H54 (cell line): ENCODE results near the gene ATP5F1D.

Experiments
- DNase-seq: peaks from one replicate; pipeline ENCODE4 v3.0.0; 2011; ENCODE audit warnings: low spot score, mixed read lengths; ENCODE audit not compliant: insufficient read length
- FAIRE-seq: peaks from 3 replicates; lab custom pipeline; 2011; peaks lifted over from hg19 to GRCh38; lab: Jason Lieb, UNC
- POLR2A ChIP-seq: IDR thresholded peaks from 2 replicates; pipeline ENCODE4 v1.6.1; 2011; ENCODE audit warnings: low read depth, mild to moderate bottlenecking, low read length

The ATP5F1D gene

GRCh38 chr19:1233115-1233667 lies 8.4 kb upstream of the ATP5F1D start:
- TF ChIP-seq POLR2A: no peak
- FAIRE-seq (no peak), DNase-seq (no peak)

GRCh38 chr19:1234051-1234954 lies 7.2 kb upstream of the ATP5F1D start:
- FAIRE-seq (no peak), DNase-seq (no peak)
- no peak for TF ChIP-seq POLR2A

- no peak for TF ChIP-seq POLR2A
- DNase-seq: no peak
- no peak for FAIRE-seq
These were observed 6.6 kb upstream of the ATP5F1D start for GRCh38 chr19:1234955-1235380.

GRCh38 chr19:1235625-1236538 lies 5.7 kb upstream of the ATP5F1D start:
- TF ChIP-seq POLR2A: no peak
- DNase-seq (peak; percentile 91), FAIRE-seq (no peak)

- no peak for DNase-seq
- no peak for TF ChIP-seq POLR2A
- no peak for FAIRE-seq
These were observed 5.0 kb upstream of the ATP5F1D start for GRCh38 chr19:1236576-1236975.

- FAIRE-seq (no peak), DNase-seq (no peak)
- no peak for TF ChIP-seq POLR2A
These were observed 4.4 kb upstream of the ATP5F1D start for GRCh38 chr19:1237027-1237659.

GRCh38 chr19:1237754-1238368 lies 3.7 kb upstream of the ATP5F1D start, which contains the start of gene CBARP:
TSS of gene CBARP (minus strand) at chr19:1238005. CDS start at chr19:1236100, 1,905 bp downstream.
- no peak for DNase-seq
- TF ChIP-seq POLR2A: no peak
- FAIRE-seq: no peak

- FAIRE-seq (no peak), DNase-seq (no peak)
These were observed 2.9 kb upstream of the ATP5F1D start for GRCh38 chr19:1238369-1239303.

GRCh38 chr19:1239420-1239795 lies 2.1 kb upstream of the ATP5F1D start:
- TF ChIP-seq POLR2A: no peak
- DNase-seq (no peak), FAIRE-seq (no peak)

More at GRCh38 chr19:1238369-1239303, 2.9 kb upstream of the ATP5F1D start:
- no peak for TF ChIP-seq POLR2A

GRCh38 chr19:1239796-1240737 lies 1.5 kb upstream of the ATP5F1D start:
- TF ChIP-seq POLR2A: no peak
- peak; percentile 97 for DNase-seq
- FAIRE-seq: no peak

GRCh38 chr19:1240925-1241324 lies 626 bp upstream of the ATP5F1D start:
- DNase-seq (no peak), FAIRE-seq (no peak)
- TF ChIP-seq POLR2A: no peak
